HepG2 (cell line): ENCODE results near the gene TAGLN2. TPM values are rescaled to one million over a fixed set of nuclear protein-coding genes. Genes with fewer than 3 reads are reported as not detected.

Experiments
- ATAC-seq: fragments of 200-7000 bp; cut with Tn5 transposase; 3 replicates; pipeline ENCODE4 v1.9.1; 2020; ENCODE audit warnings: mild to moderate bottlenecking, moderate library complexity
- BruUV-seq: library from RNA; stranded (reverse); fragments of 400-500 nt; replicated peaks from 2 replicates; lab custom pipeline; 2021; lab: Mats Ljungman, UMichigan
- CTCF ChIA-PET: fragments of 300-600 bp; formaldehyde crosslinking; extraction: SDS; loops from one replicate; lab custom pipeline; 2021; ENCODE audit warnings: low total read pairs, inconsistent platforms, low intra/inter-chr PET ratio; lab: Yijun Ruan, JAX
- POLR2A ChIA-PET: fragments of 350-600 bp; sonication (Branson Sonifier 250); formaldehyde crosslinking; loops from one replicate; lab custom pipeline; 2020; ENCODE audit warnings: antibody characterized with exemption, inconsistent platforms; lab: Yijun Ruan, JAX
- DNase-seq: peaks from one replicate; pipeline ENCODE4 v3.0.0-alpha.2; 2015; ENCODE audit warnings: low spot score
- FAIRE-seq: peaks from 3 replicates; lab custom pipeline; 2011; peaks lifted over from hg19 to GRCh38; lab: Jason Lieb, UNC
- H2AFZ ChIP-seq: one replicate; pipeline ENCODE4 v1.6.1; 2011; ENCODE audit warnings: low read length, inconsistent platforms
- H3K27ac ChIP-seq: fragments of 300-600 bp; 3 replicates; pipeline ENCODE4 v1.8.0; 2011; ENCODE audit warnings: mixed run types, mild to moderate bottlenecking, mixed read lengths, low read length, inconsistent platforms; ENCODE audit not compliant: insufficient read depth; ENCODE audit errors: extremely low read length
- H3K27me3 ChIP-seq, 2 experiments: fragments of 200-600 bp in 1 of 2; 2 replicates in 1 of 2; 3 replicates in 1 of 2; pipeline versions ENCODE4 v1.6.0 to v1.8.0; 2011; ENCODE audit warnings: low read length in 2 of 2, mild to moderate bottlenecking in 2 of 2, moderate library complexity in 2 of 2, inconsistent platforms in 1 of 2; ENCODE audit not compliant: insufficient read depth in 2 of 2, control insufficient read depth in 1 of 2
- H3K36me3 ChIP-seq, 2 experiments: fragments of 200-600 bp in 1 of 2; replicated peaks in 1 of 2; 2 replicates in 1 of 2; 3 replicates in 1 of 2; pipeline versions ENCODE4 v1.5.1 to v1.8.0; 2011; ENCODE audit warnings: low read length in 2 of 2, inconsistent platforms in 1 of 2; ENCODE audit not compliant: insufficient read depth in 2 of 2, control insufficient read depth in 1 of 2
- H3K4me1 ChIP-seq: 2 replicates; pipeline ENCODE4 v1.5.1; 2012; ENCODE audit warnings: low read length, inconsistent platforms; ENCODE audit not compliant: insufficient read depth
- H3K4me2 ChIP-seq: 2 replicates; pipeline ENCODE4 v1.6.0; 2011; ENCODE audit warnings: low read depth, low read length, inconsistent platforms
- H3K4me3 ChIP-seq, 3 experiments: fragments of 200-600 bp in 1 of 3; sonication (generic), shearing (Covaris generic) in 1 of 3; replicated peaks in 1 of 3; 2 replicates each; pipeline ENCODE4 v1.5.1; 2011 to 2016; ENCODE audit warnings: low read length in 3 of 3, inconsistent platforms in 2 of 3, low read depth in 2 of 3, mild to moderate bottlenecking in 2 of 3, control low read depth in 1 of 3, mixed read lengths in 1 of 3; ENCODE audit not compliant: insufficient read depth in 1 of 3
- H3K79me2 ChIP-seq: one replicate; pipeline ENCODE4 v1.6.1; 2011; ENCODE audit warnings: low read length, inconsistent platforms; ENCODE audit not compliant: insufficient read depth
- H3K9ac ChIP-seq: 2 replicates; pipeline ENCODE4 v1.6.0; 2011; ENCODE audit warnings: mild to moderate bottlenecking, low read depth, low read length, inconsistent platforms; ENCODE audit not compliant: insufficient read depth
- H3K9me3 ChIP-seq: 2 replicates; pipeline ENCODE4 v1.5.1; 2012; ENCODE audit warnings: mild to moderate bottlenecking, low read length
- H4K20me1 ChIP-seq: 2 replicates; pipeline ENCODE4 v1.6.0; 2011; ENCODE audit warnings: inconsistent platforms, mild to moderate bottlenecking, low read length, moderate library complexity; ENCODE audit not compliant: insufficient read depth
- MTA1 ChIP-seq: sonication (generic); formaldehyde crosslinking; IDR thresholded peaks from 2 replicates; pipeline ENCODE4 v1.4.0; 2020; ENCODE audit warnings: missing genetic modification reagents, mild to moderate bottlenecking, borderline replicate concordance
- NFAT5 ChIP-seq: sonication (generic); formaldehyde crosslinking; IDR thresholded peaks from 2 replicates; pipeline ENCODE4 v1.4.0; 2020; ENCODE audit warnings: missing genetic modification reagents
- WGBS: methylation state at CpG from one replicate; pipeline ENCODE4 v1.1.6; 2017; ENCODE audit warnings: low lambda C conversion rate; 5-methylcytosine and 5-hydroxymethylcytosine counted together
- in situ Hi-C: cut with HindIII; loops from 2 replicates; pipeline ENCODE4 v1.10.0; 2017; ENCODE audit warnings: low pct_unique_long_range_greater_than_20kb; ENCODE audit not compliant: extremely low pct_ligation_motif_present
- intact Hi-C: fragments of 100-400 bp; cut with micrococcal nuclease; formaldehyde crosslinking; loops from one replicate; pipeline ENCODE4 v1.10.0; 2022; ENCODE audit not compliant: unreplicated experiment
- polyA plus RNA-seq, 8 experiments: library from polyadenylated mRNA; depleted of rRNA in 3 of 8; stranded (reverse) in 7 of 8; unstranded in 1 of 8; fragments of >200 nt; fragmentation: Illumina TruSeq in 4 of 8; extraction: Trizol in 4 of 8; gene quantifications; 2 replicates each; pipeline versions ENCODE4 v1.2.1 to v1.2.3, GENCODE V29; 2011 to 2016; ENCODE audit warnings: low read depth in 4 of 8, missing spikeins in 1 of 8, mixed read lengths in 1 of 8; ENCODE audit not compliant: insufficient read depth in 1 of 8
- total RNA-seq, 5 experiments: library from RNA; depleted of rRNA; stranded (reverse); fragments of >200 nt; fragmentation: Illumina TruSeq; extraction: Trizol; gene quantifications; 2 replicates each; pipeline ENCODE4 v1.2.3, GENCODE V29; 2016; ENCODE audit warnings: low read depth in 1 of 5

TAGLN2 gene
- total and polyA plus RNA-seq, 2 of the 13 experiments (the other 11 are each of a cell fraction or from before 2014, with no cell fraction given): 6.7 to 17.2 TPM

DNA sequence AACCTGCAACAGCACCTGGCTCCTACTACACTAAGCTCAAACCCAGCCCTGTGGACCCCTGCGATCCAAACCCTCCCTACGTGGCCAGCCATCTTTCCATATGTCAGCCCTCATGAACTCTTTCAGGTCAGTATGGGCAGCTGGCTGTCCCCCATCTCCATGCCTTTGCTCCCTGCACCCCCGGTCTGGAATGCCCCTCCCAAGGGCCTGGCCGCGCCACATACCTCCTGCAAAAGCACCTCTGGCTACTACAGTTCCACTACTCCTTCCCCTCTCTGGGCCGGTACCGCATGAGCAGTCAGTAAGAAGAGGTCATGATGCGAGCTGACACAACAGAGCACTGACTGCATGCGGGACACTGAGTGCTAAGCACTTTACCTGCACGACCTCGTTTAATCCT, 10.0 kb upstream of the TAGLN2 start:
- no peak for DNase-seq
- Histone ChIP-seq H3K4me3 (no peak overlapping the region), H3K27ac (no peak overlapping the region), H3K9ac (no peak overlapping the region), H3K4me2 (no peak overlapping the region), H2AFZ (no peak overlapping the region), H3K9me3 (no peaks in the 10 kb centered on the region), H3K4me1 (peaks cover 13% of the 10 kb centered on the region), H4K20me1 (no peaks in the 10 kb centered on the region), H3K27me3 (peaks cover 7 to 45% of the 10 kb centered on the region in 2 experiments; a peak in 4 of 5 replicates), H3K79me2 (no peaks in the 10 kb centered on the region), H3K36me3 (no peaks in the 10 kb centered on the region)
- no peak for FAIRE-seq
- no peak for ATAC-seq
- WGBS: 27% methylated on average over 11 of the region's 11 CpGs
- POLR2A ChIA-PET: no interaction called here
- in situ Hi-C loops: loop anchor here (5.0 kb wide), 2 partner anchors 72 to 147 kb away; partner anchors contain the start of gene KCNJ9
- BruUV-seq: no TSS peak
- CTCF ChIA-PET: interaction anchor here (1.5 to 2.4 kb wide), 3 partner anchors 72 to 143 kb away, joined by 5 to 57 read pairs (median 6); no protein-coding TSS in a partner anchor
- no peak for TF ChIP-seq MTA1 (CRISPR knock-in tag)
- no peak for TF ChIP-seq NFAT5 (CRISPR knock-in tag)
- intact Hi-C loops: loop anchor here (5.0 kb wide), 2 partner anchors 138 to 142 kb away; no protein-coding TSS in a partner anchor
